ENCODE results near the gene RAB5B.
"Not testable (repeated sequence)": the region's sequence is repeated elsewhere in the genome, so short reads cannot be mapped to it uniquely, and the experiment has no call there.

Gene RAB5B

GRCh38 chr12:55942055-55942454 lies 31.8 kb upstream of the RAB5B start:
- DNase-seq, result no peak

GRCh38 chr12:55942577-55943136 lies 31.2 kb upstream of the RAB5B start:
- DNase-seq, result no peak

GRCh38 chr12:55946553-55946952 lies 27.3 kb upstream of the RAB5B start:
- DNase-seq, result no peak

- no peak for DNase-seq
These were observed 18.5 kb upstream of the RAB5B start for GRCh38 chr12:55955344-55955743.

- DNase-seq, result no peak
These were observed 17.9 kb upstream of the RAB5B start for GRCh38 chr12:55955800-55956508.

GRCh38 chr12:55957106-55957859 lies 16.6 kb upstream of the RAB5B start:
- no peak for DNase-seq

- DNase-seq, result no peak
These were observed 10.1 kb upstream of the RAB5B start for GRCh38 chr12:55963760-55964159.

GRCh38 chr12:55965240-55965639 lies 8.6 kb upstream of the RAB5B start:
- no peak for DNase-seq

GRCh38 chr12:55965941-55966407 lies 7.9 kb upstream of the RAB5B start, which contains the start of gene PMEL:
TSS of gene PMEL (minus strand) at chr12:55966042. CDS start at chr12:55966011, 31 bp downstream.
- no peak for DNase-seq

- peak; percentile 89 for DNase-seq
These were observed 7.2 kb upstream of the RAB5B start, which contains the start of gene CDK2 for GRCh38 chr12:55966408-55967281. TSS of gene CDK2 (plus strand) at chr12:55966830. CDS start at chr12:55967009, 179 bp downstream.

GRCh38 chr12:55969356-55969755 lies 4.5 kb upstream of the RAB5B start:
- DNase-seq, result no peak

GRCh38 chr12:55970775-55971174 lies 3.1 kb upstream of the RAB5B start:
- DNase-seq, result no peak

GRCh38 chr12:55972042-55972441 lies 1.8 kb upstream of the RAB5B start:
- DNase-seq, result no peak

- no peak for DNase-seq
These were observed 1.4 kb upstream of the RAB5B start for GRCh38 chr12:55972456-55972855.

- DNase-seq, result no peak
These were observed 823 bp upstream of the RAB5B start for GRCh38 chr12:55972911-55973598.

GRCh38 chr12:55974308-55974730 lies 441 bp downstream of the RAB5B start:
- DNase-seq, result no peak

GRCh38 chr12:55978393-55978792 lies 4.5 kb downstream of the RAB5B start:
- DNase-seq, result no peak

GRCh38 chr12:55979069-55979468 lies 5.2 kb downstream of the RAB5B start:
- no peak for DNase-seq

- DNase-seq, result not testable (repeated sequence)
These were observed 8.0 kb downstream of the RAB5B start for GRCh38 chr12:55981882-55982281.

GRCh38 chr12:55982319-55982936 lies 8.6 kb downstream of the RAB5B start:
- no peak for DNase-seq

GRCh38 chr12:55983232-55983842 lies 9.5 kb downstream of the RAB5B start:
- no peak for DNase-seq

All from NCI-H2171 (cell line).